ENCODE results near the gene PLEKHM1.
"Not testable (repeated sequence)": the region's sequence is repeated elsewhere in the genome, so short reads cannot be mapped to it uniquely, and the experiment has no call there.

Gene PLEKHM1

GRCh38 chr17:45490615-45491433 lies at the start of gene PLEKHM1:
Gene PLEKHM1 (minus strand): TSS chr17:45490721. CDS start chr17:45482484, 8,237 bp downstream.
- peak; percentile 46 for DNase-seq

- DNase-seq, result not testable (repeated sequence)
Measured at GRCh38 chr17:45538168-45538567, 47.6 kb upstream of the PLEKHM1 start.

GRCh38 chr17:45506072-45506471 lies 15.6 kb upstream of the PLEKHM1 start:
- not testable (repeated sequence) for DNase-seq

- not testable (repeated sequence) for DNase-seq
Measured at GRCh38 chr17:45505183-45505582, 14.7 kb upstream of the PLEKHM1 start.

- not testable (repeated sequence) for DNase-seq
Measured at GRCh38 chr17:45501092-45501707, 10.7 kb upstream of the PLEKHM1 start.

GRCh38 chr17:45500478-45500877 lies 10.0 kb upstream of the PLEKHM1 start:
- not testable (repeated sequence) for DNase-seq

GRCh38 chr17:45499208-45499607 lies 8.7 kb upstream of the PLEKHM1 start:
- DNase-seq, result not testable (repeated sequence)

GRCh38 chr17:45498377-45498776 lies 7.9 kb upstream of the PLEKHM1 start:
- not testable (repeated sequence) for DNase-seq

- not testable (repeated sequence) for DNase-seq
Measured at GRCh38 chr17:45497449-45497848, 6.9 kb upstream of the PLEKHM1 start.

- not testable (repeated sequence) for DNase-seq
Measured at GRCh38 chr17:45496507-45496906, 6.0 kb upstream of the PLEKHM1 start.

GRCh38 chr17:45494556-45494955 lies 4.0 kb upstream of the PLEKHM1 start:
- not testable (repeated sequence) for DNase-seq

- not testable (repeated sequence) for DNase-seq
Measured at GRCh38 chr17:45492156-45492555, 1.6 kb upstream of the PLEKHM1 start.

- not testable (repeated sequence) for DNase-seq
Measured at GRCh38 chr17:45490198-45490597, 323 bp downstream of the PLEKHM1 start.

GRCh38 chr17:45487704-45488103 lies 2.8 kb downstream of the PLEKHM1 start:
- peak; percentile 17 for DNase-seq

GRCh38 chr17:45483591-45484216 lies 6.8 kb downstream of the PLEKHM1 start:
- DNase-seq, result not testable (repeated sequence)

GRCh38 chr17:45483177-45483576 lies 7.3 kb downstream of the PLEKHM1 start:
- not testable (repeated sequence) for DNase-seq

GRCh38 chr17:45482317-45482716 lies 8.2 kb downstream of the PLEKHM1 start:
- not testable (repeated sequence) for DNase-seq

- not testable (repeated sequence) for DNase-seq
Measured at GRCh38 chr17:45475436-45475835, 15.1 kb downstream of the PLEKHM1 start.

- not testable (repeated sequence) for DNase-seq
Measured at GRCh38 chr17:45472249-45472648, 18.3 kb downstream of the PLEKHM1 start.

- DNase-seq, result not testable (repeated sequence)
Measured at GRCh38 chr17:45469204-45469563, 21.3 kb downstream of the PLEKHM1 start.

GRCh38 chr17:45468293-45469203 lies 22.0 kb downstream of the PLEKHM1 start:
- not testable (repeated sequence) for DNase-seq
